HEK293T (cell line): ENCODE measurements around the gene PNKD.

ENCODE experiments used
- ARNT ChIP-seq: fragments of 450-650 bp; IDR thresholded peaks from 2 replicates; pipeline ENCODE4 v1.6.1; 2017; ENCODE audit warnings: mild to moderate bottlenecking
- BHLHE40 ChIP-seq: fragments of 450-650 bp; IDR thresholded peaks from 2 replicates; pipeline ENCODE4 v1.6.1; 2016; ENCODE audit warnings: mild to moderate bottlenecking, moderate library complexity, borderline replicate concordance
- FOXM1 ChIP-seq: fragments of 450-650 bp; IDR thresholded peaks from 2 replicates; pipeline ENCODE4 v1.6.1; 2017; ENCODE audit warnings: mild to moderate bottlenecking, borderline replicate concordance
- HDGF ChIP-seq: fragments of 450-650 bp; IDR thresholded peaks from 2 replicates; pipeline ENCODE4 v1.6.1; 2017; ENCODE audit warnings: antibody characterized with exemption, borderline replicate concordance
- LEF1 ChIP-seq: fragments of 450-650 bp; IDR thresholded peaks from 2 replicates; pipeline ENCODE4 v1.6.1; 2017; ENCODE audit warnings: mild to moderate bottlenecking, borderline replicate concordance
- SP1 ChIP-seq: fragments of 450-650 bp; IDR thresholded peaks from 2 replicates; pipeline ENCODE4 v1.6.1; 2017
- SUZ12 ChIP-seq: fragments of 450-650 bp; IDR thresholded peaks from 2 replicates; pipeline ENCODE4 v1.6.1; 2016; ENCODE audit warnings: mild to moderate bottlenecking
- TARDBP ChIP-seq: fragments of 450-650 bp; IDR thresholded peaks from 2 replicates; pipeline ENCODE4 v1.6.1; 2016
- ZNF384 ChIP-seq: fragments of 450-650 bp; IDR thresholded peaks from 2 replicates; pipeline ENCODE4 v1.6.1; 2016
- TF ChIP-seq, protein P1 (sequence below): fragments of 450-650 bp; IDR thresholded peaks from 2 replicates; pipeline ENCODE4 v1.6.1; 2016

DNA sequence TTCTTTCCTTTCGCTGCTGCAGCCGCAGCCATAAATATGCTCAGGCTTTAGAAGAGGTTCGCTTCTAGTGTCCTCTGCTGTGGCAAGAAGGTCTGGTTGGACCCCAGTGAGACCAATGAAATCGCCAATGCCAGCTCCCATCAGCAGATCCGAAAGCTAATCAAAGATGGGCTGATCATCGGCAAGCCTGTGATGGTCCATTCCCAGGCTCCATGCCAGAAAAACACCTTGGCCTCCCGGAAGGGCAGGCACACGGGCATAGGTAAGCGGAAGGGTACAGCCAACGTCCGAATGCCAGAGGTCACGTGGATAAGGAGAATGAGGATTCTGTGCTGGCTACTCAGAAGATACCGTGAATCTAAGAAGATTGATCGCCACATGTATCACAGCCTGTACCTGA, 83.7 kb downstream of the PNKD start:
- TF ChIP-seq SUZ12 (no peak), SP1 (no peak), FOXM1 (no peak), ZNF384 (no peak), ARNT (no peak), BHLHE40 (no peak), TARDBP (no peak), LEF1 (no peak), HDGF (no peak)
- TF ChIP-seq, protein P1, sequence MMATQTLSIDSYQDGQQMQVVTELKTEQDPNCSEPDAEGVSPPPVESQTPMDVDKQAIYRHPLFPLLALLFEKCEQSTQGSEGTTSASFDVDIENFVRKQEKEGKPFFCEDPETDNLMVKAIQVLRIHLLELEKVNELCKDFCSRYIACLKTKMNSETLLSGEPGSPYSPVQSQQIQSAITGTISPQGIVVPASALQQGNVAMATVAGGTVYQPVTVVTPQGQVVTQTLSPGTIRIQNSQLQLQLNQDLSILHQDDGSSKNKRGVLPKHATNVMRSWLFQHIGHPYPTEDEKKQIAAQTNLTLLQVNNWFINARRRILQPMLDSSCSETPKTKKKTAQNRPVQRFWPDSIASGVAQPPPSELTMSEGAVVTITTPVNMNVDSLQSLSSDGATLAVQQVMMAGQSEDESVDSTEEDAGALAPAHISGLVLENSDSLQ: no peak
